ENCODE measurements around the gene FOXC1.

Gene FOXC1

GRCh38 chr6:1589208-1589607 lies 20.5 kb upstream of the FOXC1 start:
- no peak for TF ChIP-seq CTCF (IDR thresholded peaks at IDR 0.05; ENCODE audit: insufficient read depth, low read depth, low read length, missing control alignments)
- no peak overlapping the region for H3K4me3 ChIP-seq (ENCODE audit: low read depth, low read length)
- no peak for DNase-seq (ENCODE audit: low read depth)

- DNase-seq (ENCODE audit: low read depth), result no peak
- no peak overlapping the region for H3K4me3 ChIP-seq (ENCODE audit: low read depth, low read length)
- TF ChIP-seq CTCF (IDR thresholded peaks at IDR 0.05; ENCODE audit: insufficient read depth, low read depth, low read length, missing control alignments), result no peak
Measured at GRCh38 chr6:1590580-1590979, 19.1 kb upstream of the FOXC1 start.

GRCh38 chr6:1591243-1591642 lies 18.5 kb upstream of the FOXC1 start:
- DNase-seq (ENCODE audit: low read depth), result no peak
- H3K4me3 ChIP-seq (ENCODE audit: low read depth, low read length), result no peak overlapping the region
- TF ChIP-seq CTCF (IDR thresholded peaks at IDR 0.05; ENCODE audit: insufficient read depth, low read depth, low read length, missing control alignments), result no peak

GRCh38 chr6:1591926-1592325 lies 17.8 kb upstream of the FOXC1 start:
- TF ChIP-seq CTCF (IDR thresholded peaks at IDR 0.05; ENCODE audit: insufficient read depth, low read depth, low read length, missing control alignments), result no peak
- no peak for DNase-seq (ENCODE audit: low read depth)
- H3K4me3 ChIP-seq (ENCODE audit: low read depth, low read length), result no peak overlapping the region

GRCh38 chr6:1592852-1593251 lies 16.9 kb upstream of the FOXC1 start:
- no peak overlapping the region for H3K4me3 ChIP-seq (ENCODE audit: low read depth, low read length)
- no peak for DNase-seq (ENCODE audit: low read depth)
- TF ChIP-seq CTCF (IDR thresholded peaks at IDR 0.05; ENCODE audit: insufficient read depth, low read depth, low read length, missing control alignments), result no peak

- TF ChIP-seq CTCF (IDR thresholded peaks at IDR 0.05; ENCODE audit: insufficient read depth, low read depth, low read length, missing control alignments), result no peak
- no peak for DNase-seq (ENCODE audit: low read depth)
- no peak overlapping the region for H3K4me3 ChIP-seq (ENCODE audit: low read depth, low read length)
Measured at GRCh38 chr6:1593286-1593957, 16.3 kb upstream of the FOXC1 start.

- no peak overlapping the region for H3K4me3 ChIP-seq (ENCODE audit: low read depth, low read length)
- TF ChIP-seq CTCF (IDR thresholded peaks at IDR 0.05; ENCODE audit: insufficient read depth, low read depth, low read length, missing control alignments), result no peak
- no peak for DNase-seq (ENCODE audit: low read depth)
Measured at GRCh38 chr6:1593958-1594314, 15.8 kb upstream of the FOXC1 start.

All from GM12865 (cell line).